GM21367 (cell line): ENCODE results near the gene NEDD9.

Experiments
- ATAC-seq: cut with Tn5 transposase; IDR thresholded peaks from one replicate; pipeline ENCODE4 v1.9.1; 2021; ENCODE audit not compliant: unreplicated experiment

NEDD9 gene

DNA sequence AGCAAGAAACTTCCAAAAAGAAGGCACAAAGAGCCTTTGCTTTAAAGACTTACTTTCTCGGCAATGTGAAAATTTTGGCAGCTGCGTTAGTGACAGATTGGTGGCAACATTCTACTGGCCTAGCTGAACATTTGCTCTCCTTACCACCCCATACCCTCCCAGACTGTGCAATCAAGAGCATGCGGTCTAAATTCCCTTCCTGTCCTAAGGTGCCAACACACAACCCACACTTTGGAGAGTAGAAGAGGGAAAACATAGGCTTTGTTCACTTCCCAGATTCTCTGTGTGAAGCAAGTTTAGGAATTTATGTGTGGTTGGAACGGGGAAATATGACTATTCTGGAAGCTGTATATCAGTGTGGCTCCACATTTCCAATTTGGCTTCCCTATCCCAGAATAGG, 29.8 kb upstream of the NEDD9 start:
- ATAC-seq, result no peak

GRCh38 chr6:11260249-11261038, 28.0 kb upstream of the NEDD9 start:
- ATAC-seq, result no peak

- ATAC-seq, result peak; percentile 57
These were observed 26.1 kb upstream of the NEDD9 start for GRCh38 chr6:11258260-11259237.

DNA sequence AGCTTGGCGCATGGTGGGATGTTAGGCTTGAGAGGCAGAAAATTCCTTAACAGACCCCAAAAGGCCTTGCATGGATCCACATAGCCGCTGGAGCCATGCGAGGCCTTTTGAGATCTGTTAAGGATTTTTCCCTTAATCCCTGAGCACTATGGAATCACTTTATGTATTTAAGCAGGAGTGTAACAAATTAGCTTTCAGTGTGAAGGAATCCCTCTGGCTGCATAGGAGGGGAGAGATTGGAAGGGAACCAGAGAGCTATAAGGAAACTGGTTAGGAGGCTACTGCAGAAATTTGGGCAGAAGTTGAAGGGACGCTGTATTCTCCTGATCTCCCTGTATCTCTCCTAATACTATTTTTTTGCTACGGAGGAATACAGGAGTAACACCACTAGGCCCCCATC, 23.1 kb upstream of the NEDD9 start:
- ATAC-seq, result no peak

- no peak for ATAC-seq
These were observed 21.1 kb upstream of the NEDD9 start for GRCh38 chr6:11253594-11253993.

- ATAC-seq, result no peak
These were observed 19.3 kb upstream of the NEDD9 start for GRCh38 chr6:11251553-11252360.

- no peak for ATAC-seq
These were observed 17.6 kb upstream of the NEDD9 start for GRCh38 chr6:11250108-11250507.

GRCh38 chr6:11248974-11249761, 16.7 kb upstream of the NEDD9 start:
- ATAC-seq, result no peak

- ATAC-seq, result no peak
These were observed 14.3 kb upstream of the NEDD9 start for GRCh38 chr6:11246722-11247121.

GRCh38 chr6:11245381-11246256, 13.2 kb upstream of the NEDD9 start:
- no peak for ATAC-seq

- no peak for ATAC-seq
These were observed 12.1 kb upstream of the NEDD9 start for GRCh38 chr6:11244387-11245126.

GRCh38 chr6:11243861-11244260, 11.4 kb upstream of the NEDD9 start:
- no peak for ATAC-seq

GRCh38 chr6:11242711-11243110, 10.2 kb upstream of the NEDD9 start:
- no peak for ATAC-seq

GRCh38 chr6:11241793-11242201, 9.3 kb upstream of the NEDD9 start:
- no peak for ATAC-seq

DNA sequence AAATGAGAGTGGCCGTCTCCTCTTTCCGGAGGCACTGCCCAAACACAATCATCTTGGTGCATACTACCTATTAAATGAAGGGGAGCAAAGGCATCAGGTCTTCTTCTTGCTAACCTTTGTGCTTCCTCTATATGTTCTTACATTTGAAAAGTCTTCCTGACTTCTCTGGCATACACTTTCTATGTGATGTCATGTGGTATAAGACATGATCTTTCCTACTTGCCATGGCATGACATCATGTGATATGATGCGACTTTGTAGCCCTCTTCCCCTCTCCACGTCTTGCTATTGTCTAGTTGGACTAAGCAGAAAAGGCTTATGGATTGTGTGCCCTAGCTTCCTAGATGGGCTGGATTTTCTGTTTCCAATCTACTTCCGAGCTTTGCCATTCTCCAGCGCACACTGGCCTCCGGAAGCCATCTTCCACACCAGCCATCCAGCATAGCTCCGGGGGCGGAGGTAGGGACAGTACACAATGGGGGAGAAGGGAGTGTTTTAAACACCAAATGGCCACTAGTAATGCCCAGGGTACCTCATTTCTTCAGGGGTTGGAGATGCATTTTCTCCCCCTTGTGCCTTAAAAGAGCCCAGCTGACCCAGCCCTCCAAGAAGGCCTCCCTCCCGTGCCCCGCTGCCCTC, 8.8 kb upstream of the NEDD9 start:
- no peak for ATAC-seq

GRCh38 chr6:11237956-11238355, 5.5 kb upstream of the NEDD9 start:
- ATAC-seq, result no peak

GRCh38 chr6:11237428-11237827, 5.0 kb upstream of the NEDD9 start:
- no peak for ATAC-seq

DNA sequence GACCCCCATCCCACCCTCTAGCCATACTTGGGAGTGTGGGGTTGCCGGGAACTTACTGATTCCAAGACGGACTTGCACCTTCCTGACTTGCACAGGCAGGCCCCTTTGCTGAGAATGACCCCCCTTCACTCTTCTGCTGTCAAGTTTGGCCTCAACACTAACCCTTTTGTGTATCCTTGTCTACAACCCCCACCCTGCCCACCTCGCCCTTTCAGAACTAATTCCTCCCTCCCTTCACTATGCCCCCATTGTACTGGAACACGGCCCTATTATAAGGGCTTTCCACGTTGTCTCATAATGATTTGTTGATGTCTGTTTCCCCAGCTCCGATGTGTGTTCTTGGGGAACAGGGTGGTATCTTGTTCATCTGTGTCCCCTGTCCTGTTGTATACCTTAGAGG, 4.4 kb upstream of the NEDD9 start:
- no peak for ATAC-seq
